SK-N-SH (cell line): ENCODE data around the gene CUL7. TPM values are rescaled to one million over a fixed set of nuclear protein-coding genes. Genes with fewer than 3 reads are reported as not detected.
A peak's percentile ranks its signal among the peaks of the same experiment; 100 is the strongest.

ENCODE experiments used
- CHD2 ChIP-seq: fragments of 150-350 bp; IDR thresholded peaks from 2 replicates; pipeline ENCODE4 v1.6.1; 2018; ENCODE audit warnings: low read length; ENCODE audit not compliant: partially characterized antibody
- CTCF ChIP-seq: fragments of 200-600 bp; sonication (generic); IDR thresholded peaks from 2 replicates; pipeline ENCODE4 v1.6.1; 2017; ENCODE audit warnings: antibody characterized with exemption, mild to moderate bottlenecking, moderate library complexity
- ELF1 ChIP-seq: IDR thresholded peaks from 2 replicates; pipeline ENCODE4 v1.4.0; 2012
- FOXJ3 ChIP-seq: sonication (generic); formaldehyde crosslinking; IDR thresholded peaks from 2 replicates; pipeline ENCODE4 v1.5.1; 2020; ENCODE audit warnings: mild to moderate bottlenecking, missing genetic modification reagents
- GATA2 ChIP-seq: sonication (generic); formaldehyde crosslinking; IDR thresholded peaks from 2 replicates; pipeline ENCODE4 v1.5.0; 2020; ENCODE audit warnings: mild to moderate bottlenecking, missing genetic modification reagents
- IRF3 ChIP-seq: fragments of 150-350 bp; IDR thresholded peaks from 2 replicates; pipeline ENCODE4 v1.6.1; 2016; ENCODE audit warnings: mild to moderate bottlenecking, low read depth, low read length
- JUND ChIP-seq: IDR thresholded peaks from 2 replicates; pipeline ENCODE4 v1.4.0; 2012
- MEF2A ChIP-seq: IDR thresholded peaks from 2 replicates; pipeline ENCODE4 v1.4.0; 2012; ENCODE audit warnings: low read depth, borderline replicate concordance
- NFIC ChIP-seq: IDR thresholded peaks from 2 replicates; pipeline ENCODE4 v1.4.0; 2012; ENCODE audit warnings: borderline replicate concordance
- POLR2AphosphoS5 ChIP-seq: IDR thresholded peaks from 2 replicates; pipeline ENCODE4 v1.6.1; 2012; ENCODE audit warnings: low read depth, low read length
- RAD21 ChIP-seq: IDR thresholded peaks from 2 replicates; pipeline ENCODE4 v1.6.1; 2012; ENCODE audit warnings: mild to moderate bottlenecking, low read length
- RCOR1 ChIP-seq: fragments of 150-350 bp; IDR thresholded peaks from 2 replicates; pipeline ENCODE4 v1.6.1; 2017; ENCODE audit warnings: antibody characterized with exemption, low read length
- SIN3A ChIP-seq: IDR thresholded peaks from 2 replicates; pipeline ENCODE4 v1.6.1; 2012; ENCODE audit warnings: low read depth, mild to moderate bottlenecking, low read length, moderate library complexity, borderline replicate concordance
- TAF1 ChIP-seq: IDR thresholded peaks from 2 replicates; pipeline ENCODE4 v1.6.1; 2012; ENCODE audit warnings: low read depth, mild to moderate bottlenecking, low read length, moderate library complexity, borderline replicate concordance
- TEAD4 ChIP-seq: IDR thresholded peaks from 2 replicates; pipeline ENCODE4 v1.4.0; 2012; ENCODE audit warnings: mild to moderate bottlenecking, borderline replicate concordance; ENCODE audit not compliant: insufficient read depth
- USF1 ChIP-seq: IDR thresholded peaks from 2 replicates; pipeline ENCODE4 v1.4.0; 2012; ENCODE audit warnings: low read depth, borderline replicate concordance
- USF2 ChIP-seq: fragments of 150-350 bp; IDR thresholded peaks from 2 replicates; pipeline ENCODE4 v1.6.1; 2017; ENCODE audit warnings: antibody characterized with exemption, low read length, low read depth, borderline replicate concordance
- ZBTB33 ChIP-seq: IDR thresholded peaks from 2 replicates; pipeline ENCODE4 v1.4.0; 2012; ENCODE audit warnings: low read depth, borderline replicate concordance
- polyA plus RNA-seq, 3 experiments: library from polyadenylated mRNA; depleted of rRNA; stranded (reverse); fragments of >200 nt; gene quantifications; 2 replicates each; pipeline ENCODE4 v1.2.3, GENCODE V29; 2012

CUL7 gene
- polyA plus RNA-seq, 1 of the 3 experiments (the other 2 are of a cell fraction) = 46.9 TPM

- TF ChIP-seq ZBTB33 (no peak), CHD2 (peak; percentile 50), JUND (no peak), USF1 (peak; percentile 50; the same call in 1 of the 2 replicates), USF2 (0 out of 2 replicates have a peak, but pooled peaks have one; percentile 23), RAD21 (no peak), TAF1 (peak; percentile 40; the same call in 1 of the 2 replicates), POLR2AphosphoS5 (no peak; the same call in 1 of the 2 replicates), IRF3 (no peak), TEAD4 (no peak), GATA2 (no peak; the same call in 1 of the 2 replicates), SIN3A (peak; percentile 15; the same call in 1 of the 2 replicates), RCOR1 (no peak; the same call in 1 of the 2 replicates), ELF1 (peak; percentile 44; the same call in 1 of the 2 replicates), FOXJ3 (CRISPR knock-in tag) (0 out of 2 replicates have a peak, but pooled peaks have one; percentile 34), MEF2A (no peak), CTCF (no peak), NFIC (no peak; the same call in 1 of the 2 replicates)
Measured at GRCh38 chr6:43013843-43014433, 39.7 kb downstream of the CUL7 start, which contains the start of the genes KLHDC3 and MEA1 (continued).
